PFSK-1 (cell line): ENCODE data around the gene KIAA1958.

ENCODE experiments used
- POLR2AphosphoS5 ChIP-seq: IDR thresholded peaks from 2 replicates; pipeline ENCODE4 v1.6.1; 2012; ENCODE audit warnings: low read depth, mild to moderate bottlenecking, control low read depth, low read length, moderate library complexity
- SIN3A ChIP-seq: IDR thresholded peaks from 2 replicates; pipeline ENCODE4 v1.6.1; 2012; ENCODE audit warnings: mild to moderate bottlenecking, low read length, moderate library complexity, borderline replicate concordance; ENCODE audit not compliant: insufficient read depth
- TAF1 ChIP-seq: IDR thresholded peaks from 2 replicates; pipeline ENCODE4 v1.6.1; 2012; ENCODE audit warnings: low read length, control low read depth, borderline replicate concordance; ENCODE audit not compliant: insufficient read depth
- TF ChIP-seq, protein P1 (sequence below), 2 experiments: IDR thresholded peaks; 2 replicates each; pipeline versions ENCODE4 v1.6.1 to v1.8.0; 2011 to 2012; ENCODE audit warnings: low read depth in 2 of 2, low read length in 2 of 2, control low read depth in 1 of 2, inconsistent platforms in 1 of 2, mild to moderate bottlenecking in 1 of 2, moderate library complexity in 1 of 2; ENCODE audit not compliant: insufficient read depth in 1 of 2

DNA sequence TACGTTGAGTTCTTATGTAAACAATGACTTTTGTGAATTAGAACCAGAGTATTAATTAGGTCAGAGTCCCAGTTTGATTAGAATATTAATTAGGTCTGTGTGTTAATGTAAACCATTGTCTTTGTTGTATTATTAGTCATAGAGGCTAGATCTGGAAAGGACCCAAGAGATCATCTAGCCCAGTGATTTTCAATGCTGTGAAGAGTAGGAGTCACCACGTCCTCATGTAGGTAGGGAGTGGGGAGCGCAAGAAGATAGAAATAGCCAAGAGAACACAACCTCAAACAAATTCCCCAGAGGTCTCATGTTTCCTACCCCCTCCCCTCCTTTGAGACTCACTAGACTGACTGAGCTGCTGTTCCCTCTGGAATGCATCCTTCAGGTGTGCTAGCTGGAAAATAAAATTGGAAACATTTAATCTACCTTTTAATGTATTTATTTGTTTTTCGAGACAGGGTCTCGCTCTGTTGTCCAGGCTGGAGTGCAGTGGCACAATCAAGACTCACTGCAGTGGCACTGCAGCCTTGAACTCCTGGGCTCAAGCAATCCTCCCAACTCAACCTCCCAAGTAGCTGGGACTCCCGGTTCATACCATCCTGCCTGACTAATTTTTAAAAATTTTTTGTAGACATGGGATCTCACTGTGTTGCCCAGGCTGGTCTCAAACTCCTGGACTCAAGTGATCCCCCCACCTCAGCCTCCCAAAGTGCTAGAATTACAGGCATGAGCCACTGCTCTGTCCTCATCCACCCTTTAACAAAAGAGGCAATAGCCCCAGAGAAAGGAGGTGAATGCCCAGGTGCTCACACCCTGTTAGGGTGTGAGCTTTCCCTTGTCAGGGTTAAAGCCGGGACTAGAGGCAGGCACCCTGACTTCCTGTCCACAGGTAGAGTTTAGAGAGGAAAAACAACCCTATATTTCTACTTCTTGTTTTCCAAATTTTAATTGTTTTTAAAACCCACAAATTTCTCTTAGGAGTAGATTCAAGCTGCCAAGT is 138.4 kb downstream of the KIAA1958 start:
- TF ChIP-seq POLR2AphosphoS5 (no peak), SIN3A (no peak), TAF1 (no peak)
- TF ChIP-seq, protein P1, sequence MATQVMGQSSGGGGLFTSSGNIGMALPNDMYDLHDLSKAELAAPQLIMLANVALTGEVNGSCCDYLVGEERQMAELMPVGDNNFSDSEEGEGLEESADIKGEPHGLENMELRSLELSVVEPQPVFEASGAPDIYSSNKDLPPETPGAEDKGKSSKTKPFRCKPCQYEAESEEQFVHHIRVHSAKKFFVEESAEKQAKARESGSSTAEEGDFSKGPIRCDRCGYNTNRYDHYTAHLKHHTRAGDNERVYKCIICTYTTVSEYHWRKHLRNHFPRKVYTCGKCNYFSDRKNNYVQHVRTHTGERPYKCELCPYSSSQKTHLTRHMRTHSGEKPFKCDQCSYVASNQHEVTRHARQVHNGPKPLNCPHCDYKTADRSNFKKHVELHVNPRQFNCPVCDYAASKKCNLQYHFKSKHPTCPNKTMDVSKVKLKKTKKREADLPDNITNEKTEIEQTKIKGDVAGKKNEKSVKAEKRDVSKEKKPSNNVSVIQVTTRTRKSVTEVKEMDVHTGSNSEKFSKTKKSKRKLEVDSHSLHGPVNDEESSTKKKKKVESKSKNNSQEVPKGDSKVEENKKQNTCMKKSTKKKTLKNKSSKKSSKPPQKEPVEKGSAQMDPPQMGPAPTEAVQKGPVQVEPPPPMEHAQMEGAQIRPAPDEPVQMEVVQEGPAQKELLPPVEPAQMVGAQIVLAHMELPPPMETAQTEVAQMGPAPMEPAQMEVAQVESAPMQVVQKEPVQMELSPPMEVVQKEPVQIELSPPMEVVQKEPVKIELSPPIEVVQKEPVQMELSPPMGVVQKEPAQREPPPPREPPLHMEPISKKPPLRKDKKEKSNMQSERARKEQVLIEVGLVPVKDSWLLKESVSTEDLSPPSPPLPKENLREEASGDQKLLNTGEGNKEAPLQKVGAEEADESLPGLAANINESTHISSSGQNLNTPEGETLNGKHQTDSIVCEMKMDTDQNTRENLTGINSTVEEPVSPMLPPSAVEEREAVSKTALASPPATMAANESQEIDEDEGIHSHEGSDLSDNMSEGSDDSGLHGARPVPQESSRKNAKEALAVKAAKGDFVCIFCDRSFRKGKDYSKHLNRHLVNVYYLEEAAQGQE (IDR thresholded peaks at IDR 0.05; ENCODE audit: insufficient read depth in 1 of 2, low read depth in 2 of 2, low read length in 2 of 2) = no peak
